ENCODE results near the gene TRIM47.

Gene TRIM47

DNA sequence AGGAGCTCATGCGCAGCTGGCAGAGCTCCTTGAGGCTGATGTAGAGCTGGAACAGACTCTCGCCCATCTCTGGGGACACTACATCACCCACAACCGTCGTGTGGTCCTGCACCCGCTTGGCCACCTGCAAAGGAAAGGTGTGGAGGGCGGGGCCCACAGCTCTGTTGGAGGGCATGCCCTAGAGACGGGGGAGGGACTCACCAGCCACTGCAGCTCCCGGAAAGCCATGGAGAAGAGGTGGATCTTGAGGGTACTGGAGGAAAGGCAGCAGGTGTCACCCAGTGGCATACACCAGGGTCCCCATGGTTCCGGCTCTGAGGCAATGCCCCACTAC lies 42.8 kb downstream of the TRIM47 start:
- no peak overlapping the region for H3K56ac ChIP-seq (ENCODE audit: low read length)
- H3K79me2 ChIP-seq (ENCODE audit: control insufficient read depth, insufficient read depth, low read length), result no peaks in the 10 kb centered on the region
- H3K23ac ChIP-seq (ENCODE audit: low read length), result no peak overlapping the region
- no peak overlapping the region for H3K27ac ChIP-seq (ENCODE audit: low read depth, low read length)
- H3K4me1 ChIP-seq (ENCODE audit: control insufficient read depth, low read depth, low read length), result peaks cover 4% of the 10 kb centered on the region
- H3K79me1 ChIP-seq (ENCODE audit: low read length), result no peaks in the 10 kb centered on the region
- H4K5ac ChIP-seq (ENCODE audit: low read length), result no peak overlapping the region
- no CpG with 5 or more reads among the region's 9 CpGs for WGBS (ENCODE audit: extremely low coverage, insufficient coverage, low lambda C conversion rate)
- no peak for DNase-seq
- no peak overlapping the region for H3K4me3 ChIP-seq (ENCODE audit: low read length)
- no peak overlapping the region for H3K18ac ChIP-seq (ENCODE audit: low read length)
- no peak overlapping the region for H3K9ac ChIP-seq (ENCODE audit: low read length)
- no peaks in the 10 kb centered on the region for H3K27me3 ChIP-seq (ENCODE audit: insufficient read depth, low read length, poor library complexity)
- H4K8ac ChIP-seq (ENCODE audit: low read depth, low read length), result no peak overlapping the region
- no peak overlapping the region for H3K4ac ChIP-seq (ENCODE audit: low read depth, low read length)
- H2BK5ac ChIP-seq (ENCODE audit: low read length), result no peak overlapping the region
- no peak overlapping the region for H3K4me2 ChIP-seq (ENCODE audit: low read length)
- no peak overlapping the region for H2BK120ac ChIP-seq (ENCODE audit: low read depth, low read length)
- H3K36me3 ChIP-seq (ENCODE audit: control insufficient read depth, insufficient read depth, low read length), result no peaks in the 10 kb centered on the region
- H2BK15ac ChIP-seq (replicated peaks; ENCODE audit: low read depth), result no peak overlapping the region
- H2AK5ac ChIP-seq (ENCODE audit: low read length), result no peak overlapping the region

DNA sequence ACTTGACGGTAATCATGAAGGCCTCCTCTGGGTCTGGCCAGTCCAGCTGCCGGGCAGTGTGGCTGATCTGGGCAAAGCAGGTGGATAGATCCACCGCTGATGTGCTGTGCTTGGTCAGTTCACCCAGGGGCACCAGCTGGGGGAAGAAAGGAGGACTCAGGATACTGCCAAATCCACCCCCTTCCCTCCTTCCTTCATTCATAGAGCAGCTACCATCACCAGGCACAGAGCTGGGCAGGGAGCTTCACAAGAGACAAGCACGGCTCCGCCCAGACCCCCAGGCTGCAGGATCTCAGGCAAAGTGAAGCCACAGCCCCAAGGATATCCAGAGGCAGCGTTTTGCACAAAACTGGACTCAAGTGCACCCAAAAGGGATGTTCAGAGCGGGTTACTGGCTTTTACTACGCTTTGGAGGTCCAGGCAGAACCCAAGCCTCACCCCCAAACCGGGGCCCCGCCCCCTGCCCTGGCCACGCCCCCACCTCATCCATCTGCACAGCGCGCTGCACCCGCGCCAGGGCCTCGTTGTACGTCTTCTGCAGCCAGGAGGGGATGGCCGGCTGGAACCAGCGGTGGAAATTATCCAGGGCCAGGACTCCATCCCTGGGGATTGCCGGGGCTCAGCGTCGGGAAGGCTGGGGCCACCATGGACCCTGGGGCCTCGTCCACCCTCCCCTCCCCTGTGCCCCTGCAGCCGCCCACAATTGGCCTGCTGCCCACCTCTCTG lies 43.3 kb downstream of the TRIM47 start:
- no peak for DNase-seq

DNA sequence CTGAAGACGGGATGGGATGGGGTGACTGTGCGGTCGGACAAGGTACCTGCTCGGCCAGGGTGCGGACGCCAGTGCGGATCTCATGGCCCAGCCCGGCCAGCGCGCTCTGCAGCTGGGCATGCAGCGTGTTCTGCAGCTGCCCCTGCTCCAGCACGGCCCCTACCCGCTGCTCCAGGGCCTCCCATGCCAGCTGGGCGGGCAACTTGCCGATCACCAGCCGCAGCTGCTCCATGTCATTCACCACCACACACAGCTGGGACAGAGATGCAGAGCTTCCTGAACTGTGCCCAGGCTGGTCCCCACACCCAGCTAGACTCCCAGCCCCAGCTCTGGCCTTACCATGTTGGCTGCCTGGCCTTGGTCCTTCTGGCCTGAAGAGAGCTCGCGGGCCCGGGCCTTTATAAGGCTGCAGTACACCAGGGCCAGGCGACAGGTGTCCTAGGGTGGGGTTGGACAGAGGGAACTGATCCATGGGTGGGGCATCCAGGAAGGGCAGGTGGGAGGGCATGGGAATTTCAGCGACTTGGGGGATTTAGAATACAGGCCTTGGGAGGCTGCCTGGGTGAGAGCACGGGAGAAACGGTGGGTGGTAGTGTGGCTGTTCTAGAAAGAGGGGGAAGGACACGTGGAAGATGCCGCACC lies 44.0 kb downstream of the TRIM47 start:
- H2BK15ac ChIP-seq (replicated peaks; ENCODE audit: low read depth), result no peak overlapping the region
- H4K5ac ChIP-seq (ENCODE audit: low read length), result no peak overlapping the region
- no peak overlapping the region for H4K8ac ChIP-seq (ENCODE audit: low read depth, low read length)
- H2BK5ac ChIP-seq (ENCODE audit: low read length), result no peak overlapping the region
- WGBS (ENCODE audit: extremely low coverage, insufficient coverage, low lambda C conversion rate), result no CpG with 5 or more reads among the region's 25 CpGs
- H3K36me3 ChIP-seq (ENCODE audit: control insufficient read depth, insufficient read depth, low read length), result no peaks in the 10 kb centered on the region
- H3K4me2 ChIP-seq (ENCODE audit: low read length), result no peak overlapping the region
- no peak overlapping the region for H3K27ac ChIP-seq (ENCODE audit: low read depth, low read length)
- H3K4ac ChIP-seq (ENCODE audit: low read depth, low read length), result no peak overlapping the region
- no peaks in the 10 kb centered on the region for H3K79me1 ChIP-seq (ENCODE audit: low read length)
- no peak overlapping the region for H3K23ac ChIP-seq (ENCODE audit: low read length)
- H3K4me3 ChIP-seq (ENCODE audit: low read length), result no peak overlapping the region
- no peaks in the 10 kb centered on the region for H3K79me2 ChIP-seq (ENCODE audit: control insufficient read depth, insufficient read depth, low read length)
- no peaks in the 10 kb centered on the region for H3K27me3 ChIP-seq (ENCODE audit: insufficient read depth, low read length, poor library complexity)
- H3K4me1 ChIP-seq (ENCODE audit: control insufficient read depth, low read depth, low read length), result peaks cover 5% of the 10 kb centered on the region
- no peak for DNase-seq
- no peak overlapping the region for H2BK120ac ChIP-seq (ENCODE audit: low read depth, low read length)
- no peak overlapping the region for H3K18ac ChIP-seq (ENCODE audit: low read length)
- no peak overlapping the region for H3K56ac ChIP-seq (ENCODE audit: low read length)
- no peak overlapping the region for H2AK5ac ChIP-seq (ENCODE audit: low read length)
- no peak overlapping the region for H3K9ac ChIP-seq (ENCODE audit: low read length)

More for the DNA sequence above, 43.3 kb downstream of the TRIM47 start:
- Histone ChIP-seq H3K79me2 (ENCODE audit: control insufficient read depth, insufficient read depth, low read length) (no peaks in the 10 kb centered on the region), H3K36me3 (ENCODE audit: control insufficient read depth, insufficient read depth, low read length) (no peaks in the 10 kb centered on the region), H3K27ac (ENCODE audit: low read depth, low read length) (no peak overlapping the region), H3K18ac (ENCODE audit: low read length) (no peak overlapping the region), H3K4me2 (ENCODE audit: low read length) (no peak overlapping the region), H3K4me1 (ENCODE audit: control insufficient read depth, low read depth, low read length) (peaks cover 5% of the 10 kb centered on the region), H3K4me3 (ENCODE audit: low read length) (no peak overlapping the region), H2AK5ac (ENCODE audit: low read length) (no peak overlapping the region), H2BK15ac (replicated peaks; ENCODE audit: low read depth) (no peak overlapping the region), H2BK120ac (ENCODE audit: low read depth, low read length) (no peak overlapping the region), H4K5ac (ENCODE audit: low read length) (no peak overlapping the region), H3K4ac (ENCODE audit: low read depth, low read length) (no peak overlapping the region), H3K27me3 (ENCODE audit: insufficient read depth, low read length, poor library complexity) (no peaks in the 10 kb centered on the region), H3K23ac (ENCODE audit: low read length) (no peak overlapping the region), H4K8ac (ENCODE audit: low read depth, low read length) (no peak overlapping the region), H3K79me1 (ENCODE audit: low read length) (no peaks in the 10 kb centered on the region), H3K56ac (ENCODE audit: low read length) (no peak overlapping the region), H3K9ac (ENCODE audit: low read length) (no peak overlapping the region), H2BK5ac (ENCODE audit: low read length) (no peak overlapping the region)
- no CpG with 5 or more reads among the region's 24 CpGs for WGBS (ENCODE audit: extremely low coverage, insufficient coverage, low lambda C conversion rate)

DNA sequence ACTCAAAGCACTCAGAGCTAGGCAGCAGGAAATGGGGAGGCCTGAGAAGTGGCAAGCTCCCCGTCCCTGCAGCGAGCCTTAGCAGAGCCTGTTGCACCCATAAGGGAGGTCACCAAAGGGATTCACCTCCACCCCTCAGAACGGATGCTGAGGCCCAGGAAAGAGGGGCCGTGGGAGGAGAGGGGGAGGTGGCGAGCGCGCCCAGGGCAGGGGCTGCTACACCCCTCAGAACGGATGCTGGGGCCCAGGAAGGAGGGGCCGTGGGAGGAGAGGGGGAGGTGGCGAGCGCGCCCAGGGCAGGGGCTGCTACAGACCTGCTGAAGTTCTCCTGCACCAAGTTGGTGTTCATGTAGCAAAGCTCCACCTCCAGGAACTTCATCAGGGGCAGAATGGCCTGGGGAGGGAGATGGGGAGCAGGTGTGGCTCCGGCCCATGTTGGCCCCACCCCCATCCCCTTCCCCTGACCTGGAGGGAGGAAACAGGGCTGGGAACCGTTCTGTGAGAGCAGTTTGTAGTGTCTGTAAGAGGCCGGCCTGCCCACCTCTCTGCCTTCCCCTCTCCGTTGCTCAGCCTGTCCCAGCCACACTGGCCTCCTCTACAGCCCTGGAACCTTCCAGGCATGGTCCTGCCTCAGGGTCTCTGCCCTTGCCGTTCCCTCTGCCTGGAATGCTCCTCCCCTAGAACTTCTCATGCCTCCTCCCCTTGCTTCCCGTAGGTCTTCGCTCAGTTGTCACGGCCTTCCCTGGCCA lies 45.6 kb downstream of the TRIM47 start:
- no CpG with 5 or more reads among the region's 20 CpGs for WGBS (ENCODE audit: extremely low coverage, insufficient coverage, low lambda C conversion rate)
- H3K56ac ChIP-seq (ENCODE audit: low read length), result peak overlapping the region; percentile 89
- H3K36me3 ChIP-seq (ENCODE audit: control insufficient read depth, insufficient read depth, low read length), result no peaks in the 10 kb centered on the region
- no peak overlapping the region for H2BK15ac ChIP-seq (replicated peaks; ENCODE audit: low read depth)
- no peak overlapping the region for H2BK120ac ChIP-seq (ENCODE audit: low read depth, low read length)
- H3K79me2 ChIP-seq (ENCODE audit: control insufficient read depth, insufficient read depth, low read length), result no peaks in the 10 kb centered on the region
- H2BK5ac ChIP-seq (ENCODE audit: low read length), result no peak overlapping the region
- H4K5ac ChIP-seq (ENCODE audit: low read length), result no peak overlapping the region
- H3K4me2 ChIP-seq (ENCODE audit: low read length), result peak overlapping the region; percentile 58
- no peaks in the 10 kb centered on the region for H3K27me3 ChIP-seq (ENCODE audit: insufficient read depth, low read length, poor library complexity)
- no peak overlapping the region for H3K27ac ChIP-seq (ENCODE audit: low read depth, low read length)
- DNase-seq, result peak; percentile 88
- peak overlapping the region; percentile 18 for H3K18ac ChIP-seq (ENCODE audit: low read length)
- H2AK5ac ChIP-seq (ENCODE audit: low read length), result no peak overlapping the region
- no peak overlapping the region for H3K4ac ChIP-seq (ENCODE audit: low read depth, low read length)
- H3K4me1 ChIP-seq (ENCODE audit: control insufficient read depth, low read depth, low read length), result peaks cover 8% of the 10 kb centered on the region
- peak overlapping the region; percentile 60 for H3K9ac ChIP-seq (ENCODE audit: low read length)
- H4K8ac ChIP-seq (ENCODE audit: low read depth, low read length), result no peak overlapping the region
- no peaks in the 10 kb centered on the region for H3K79me1 ChIP-seq (ENCODE audit: low read length)
- no peak overlapping the region for H3K4me3 ChIP-seq (ENCODE audit: low read length)
- no peak overlapping the region for H3K23ac ChIP-seq (ENCODE audit: low read length)

DNA sequence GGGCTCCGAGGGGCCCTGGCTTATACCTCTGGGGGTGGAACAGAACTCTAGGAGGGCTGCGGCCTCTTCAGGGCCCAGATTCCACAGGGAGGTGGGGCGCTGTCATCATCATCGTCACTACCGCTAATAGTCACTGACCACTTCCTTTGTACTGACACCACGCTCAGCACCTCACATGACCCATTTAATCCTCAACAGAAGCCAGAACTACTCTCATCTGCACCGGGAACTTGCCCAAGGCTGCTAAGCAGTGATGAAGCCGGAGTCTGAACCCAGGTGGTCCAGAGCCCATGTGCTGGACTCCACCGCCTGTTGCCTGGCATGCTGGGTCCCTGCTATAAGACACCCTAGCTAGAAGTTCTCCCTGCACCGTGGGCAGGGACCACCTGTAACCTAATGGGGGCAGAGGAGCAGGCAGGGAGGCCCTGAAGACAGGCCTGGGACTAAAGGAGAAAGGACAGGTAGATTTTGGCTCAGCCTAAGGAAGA lies 46.2 kb downstream of the TRIM47 start:
- Histone ChIP-seq H4K8ac (ENCODE audit: low read depth, low read length) (no peak overlapping the region), H3K27ac (ENCODE audit: low read depth, low read length) (no peak overlapping the region), H3K79me1 (ENCODE audit: low read length) (no peaks in the 10 kb centered on the region), H4K5ac (ENCODE audit: low read length) (no peak overlapping the region), H2BK5ac (ENCODE audit: low read length) (no peak overlapping the region), H2AK5ac (ENCODE audit: low read length) (peak overlapping the region; percentile 17), H3K27me3 (ENCODE audit: insufficient read depth, low read length, poor library complexity) (no peaks in the 10 kb centered on the region), H3K56ac (ENCODE audit: low read length) (peak overlapping the region; percentile 89), H3K79me2 (ENCODE audit: control insufficient read depth, insufficient read depth, low read length) (no peaks in the 10 kb centered on the region), H3K4ac (ENCODE audit: low read depth, low read length) (no peak overlapping the region), H3K36me3 (ENCODE audit: control insufficient read depth, insufficient read depth, low read length) (no peaks in the 10 kb centered on the region), H3K23ac (ENCODE audit: low read length) (no peak overlapping the region), H2BK15ac (replicated peaks; ENCODE audit: low read depth) (no peak overlapping the region), H2BK120ac (ENCODE audit: low read depth, low read length) (no peak overlapping the region), H3K4me2 (ENCODE audit: low read length) (no peak overlapping the region), H3K4me3 (ENCODE audit: low read length) (no peak overlapping the region), H3K4me1 (ENCODE audit: control insufficient read depth, low read depth, low read length) (peaks cover 8% of the 10 kb centered on the region), H3K9ac (ENCODE audit: low read length) (peak overlapping the region; percentile 37), H3K18ac (ENCODE audit: low read length) (no peak overlapping the region)
- peak; percentile 20 for DNase-seq
- WGBS (ENCODE audit: extremely low coverage, insufficient coverage, low lambda C conversion rate), result no CpG with 5 or more reads among the region's 10 CpGs
